T-helper 17 cell (primary cell): ENCODE results near the gene RHBG. TPM values are rescaled to one million over a fixed set of nuclear protein-coding genes. Genes with fewer than 3 reads are reported as not detected.
"Not testable (repeated sequence)": the region's sequence is repeated elsewhere in the genome, so short reads cannot be mapped to it uniquely, and the experiment has no call there.

Experiments used
- ATAC-seq: fragments of 150-1000 bp; cut with Tn5 transposase; 2 replicates; pipeline ENCODE4 v1.10.0; 2021; ENCODE audit warnings: mild to moderate bottlenecking, moderate library complexity
- DNase-seq, 3 donors: peaks; one replicate each; pipeline versions ENCODE4 v3.0.0 to v3.0.0-alpha.2; 2020 to 2021
- H3K9me3 ChIP-seq: one replicate; pipeline ENCODE4 v1.7.0; 2013; ENCODE audit warnings: low read length, mild to moderate bottlenecking; ENCODE audit not compliant: control insufficient read depth, poor library complexity, severe bottlenecking
- H3K27ac Mint-ChIP-seq: one replicate; pipeline ENCODE4 v1.8.0; 2022; ENCODE audit warnings: mild to moderate bottlenecking, moderate library complexity, mixed read lengths
- H3K27me3 Mint-ChIP-seq: one replicate; pipeline ENCODE4 v1.8.0; 2022; ENCODE audit warnings: mixed read lengths
- H3K36me3 Mint-ChIP-seq: one replicate; pipeline ENCODE4 v1.8.0; 2022; ENCODE audit warnings: low read depth, mixed read lengths
- H3K4me1 Mint-ChIP-seq: one replicate; pipeline ENCODE4 v1.8.0; 2022; ENCODE audit warnings: mild to moderate bottlenecking, mixed read lengths
- H3K4me3 Mint-ChIP-seq: one replicate; pipeline ENCODE4 v1.8.0; 2022; ENCODE audit warnings: mild to moderate bottlenecking, moderate library complexity, mixed read lengths
- total RNA-seq, 4 donors: library from RNA in 2 of 4; stranded (reverse) in 2 of 4; gene quantifications; one replicate each; pipeline ENCODE4 v1.2.3 and lab custom pipeline; 2022 to 2026

The RHBG gene, protein sequence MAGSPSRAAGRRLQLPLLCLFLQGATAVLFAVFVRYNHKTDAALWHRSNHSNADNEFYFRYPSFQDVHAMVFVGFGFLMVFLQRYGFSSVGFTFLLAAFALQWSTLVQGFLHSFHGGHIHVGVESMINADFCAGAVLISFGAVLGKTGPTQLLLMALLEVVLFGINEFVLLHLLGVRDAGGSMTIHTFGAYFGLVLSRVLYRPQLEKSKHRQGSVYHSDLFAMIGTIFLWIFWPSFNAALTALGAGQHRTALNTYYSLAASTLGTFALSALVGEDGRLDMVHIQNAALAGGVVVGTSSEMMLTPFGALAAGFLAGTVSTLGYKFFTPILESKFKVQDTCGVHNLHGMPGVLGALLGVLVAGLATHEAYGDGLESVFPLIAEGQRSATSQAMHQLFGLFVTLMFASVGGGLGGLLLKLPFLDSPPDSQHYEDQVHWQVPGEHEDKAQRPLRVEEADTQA
- total RNA-seq (not detected), total RNA-seq (lab: John Stamatoyannopoulos, UW) (0 reads per million in 2 donors)

DNA sequence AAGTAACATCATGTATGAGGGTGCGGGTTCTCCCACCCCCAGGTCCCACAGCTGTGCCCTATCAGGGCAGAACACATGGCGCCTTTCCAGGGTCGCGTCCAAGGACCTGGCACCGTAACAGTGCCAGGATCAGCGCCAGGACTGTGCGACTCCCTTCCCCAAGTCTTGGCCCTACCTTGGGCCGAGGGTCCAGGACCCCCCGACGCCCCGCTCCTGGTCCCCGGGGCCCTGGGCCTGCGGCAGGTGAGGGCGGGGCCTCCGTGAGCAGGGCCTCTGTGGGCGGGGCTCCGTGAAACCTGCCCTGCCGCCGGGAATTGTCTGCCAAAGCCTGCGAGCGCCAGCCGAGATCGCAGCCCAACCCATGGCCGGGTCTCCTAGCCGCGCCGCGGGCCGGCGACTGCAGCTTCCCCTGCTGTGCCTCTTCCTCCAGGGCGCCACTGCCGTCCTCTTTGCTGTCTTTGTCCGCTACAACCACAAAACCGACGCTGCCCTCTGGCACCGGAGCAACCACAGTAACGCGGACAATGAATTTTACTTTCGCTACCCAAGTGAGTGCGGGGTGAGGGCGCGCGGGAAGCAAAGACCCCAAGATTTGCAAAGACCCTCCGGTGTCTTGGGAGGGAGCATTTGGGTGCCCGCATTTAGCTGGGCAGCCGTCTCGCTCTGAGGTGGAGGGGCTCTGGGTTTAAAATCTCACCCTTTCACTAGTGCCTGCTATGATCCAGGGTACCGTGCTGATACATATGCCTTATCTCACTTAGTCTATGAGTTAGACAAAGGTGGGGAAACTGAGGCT lies at the start of gene RHBG:
RHBG (plus strand) TSS at position 323 of the 796 bp plus-strand sequence; CDS start at position 362, 39 bp downstream.
- Mint-ChIP-seq H3K36me3 (peaks cover 3% of the 10 kb centered on the region), H3K27me3 (peaks cover 60% of the 10 kb centered on the region), H3K4me3 (peak within 1 kb of the TSS; percentile 81), H3K27ac (peak within 1 kb of the TSS; percentile 39), H3K4me1 (no peaks in the 10 kb centered on the region)
- no peaks in the 10 kb centered on the region for H3K9me3 ChIP-seq
- ATAC-seq (peak; percentile 51), DNase-seq (no peak)

DNA sequence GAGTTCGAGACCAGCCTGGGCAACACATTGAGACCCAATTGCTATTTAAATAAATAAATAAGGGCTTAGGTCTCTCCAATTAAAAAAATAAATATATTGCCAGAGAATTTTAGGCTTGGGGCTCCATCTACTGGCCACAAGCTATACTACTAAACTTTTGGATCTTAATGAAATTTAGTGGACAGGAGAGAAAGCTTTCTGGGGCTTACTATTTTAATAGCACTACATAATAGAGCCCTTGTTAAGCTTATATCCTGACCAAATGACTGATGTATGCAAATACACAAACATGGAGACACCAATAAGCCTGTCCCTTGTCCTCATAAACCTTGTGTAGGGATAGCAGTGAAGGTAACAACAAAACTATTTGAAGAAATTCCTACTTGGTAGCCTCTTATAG lies 49.3 kb upstream of the RHBG start:
- DNase-seq = peak in 1 of 3 donors; percentile 15
- H3K27me3 Mint-ChIP-seq = no peaks in the 10 kb centered on the region

DNA sequence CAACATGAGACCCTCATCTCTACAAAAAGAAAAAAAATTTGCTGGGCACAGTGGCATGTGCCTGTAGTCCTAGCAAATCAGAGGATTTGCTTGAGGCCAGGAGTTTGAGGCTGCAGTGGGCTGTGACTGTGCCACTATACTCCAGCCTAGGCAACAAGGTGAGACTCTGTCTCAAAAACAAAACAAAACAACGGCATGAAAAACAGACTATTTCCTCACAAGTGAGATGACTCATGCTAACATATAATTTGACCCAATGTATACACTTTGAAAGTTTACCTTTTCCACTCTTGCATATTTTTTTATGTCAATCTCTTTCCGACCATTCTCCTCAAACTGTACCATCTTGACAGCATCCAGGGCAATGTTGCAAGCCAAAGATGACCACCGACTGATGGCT lies 48.5 kb upstream of the RHBG start:
- no peak for ATAC-seq
- Mint-ChIP-seq H3K36me3 (no peaks in the 10 kb centered on the region), H3K4me3 (no peak overlapping the region), H3K27ac (no peak overlapping the region), H3K4me1 (peaks cover 2% of the 10 kb centered on the region), H3K27me3 (no peaks in the 10 kb centered on the region)
- DNase-seq = no peak
- H3K9me3 ChIP-seq = no peaks in the 10 kb centered on the region

More for the DNA sequence above, 49.3 kb upstream of the RHBG start:
- H3K9me3 ChIP-seq = no peaks in the 10 kb centered on the region
- H3K4me1 Mint-ChIP-seq = peaks cover 2% of the 10 kb centered on the region
- H3K27ac Mint-ChIP-seq = no peak overlapping the region
- ATAC-seq = no peak
- H3K4me3 Mint-ChIP-seq = no peak overlapping the region
- H3K36me3 Mint-ChIP-seq = peaks cover 3% of the 10 kb centered on the region

DNA sequence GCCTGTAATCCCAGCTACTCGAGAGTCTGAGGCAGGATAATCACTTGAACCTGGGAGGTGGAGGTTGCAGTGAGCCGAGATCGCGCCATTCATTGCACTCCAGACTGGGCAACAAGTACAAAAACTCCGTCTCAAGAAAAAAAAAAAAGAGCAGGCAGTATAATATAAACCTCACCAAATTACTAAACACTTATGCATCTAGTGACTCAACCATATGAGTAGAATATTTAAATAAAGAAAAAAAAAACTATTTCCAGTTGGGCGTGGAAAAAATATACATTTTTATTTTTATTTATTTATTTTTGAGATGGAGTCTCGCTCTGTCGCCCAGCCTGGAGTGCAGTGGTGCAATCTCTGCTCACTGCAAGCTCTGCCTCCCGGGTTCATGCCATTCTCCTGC lies 45.8 kb upstream of the RHBG start:
- not testable (repeated sequence) for ATAC-seq, H3K9me3 ChIP-seq, H3K36me3 Mint-ChIP-seq, H3K4me1 Mint-ChIP-seq, DNase-seq, H3K4me3 Mint-ChIP-seq, H3K27me3 Mint-ChIP-seq, H3K27ac Mint-ChIP-seq

DNA sequence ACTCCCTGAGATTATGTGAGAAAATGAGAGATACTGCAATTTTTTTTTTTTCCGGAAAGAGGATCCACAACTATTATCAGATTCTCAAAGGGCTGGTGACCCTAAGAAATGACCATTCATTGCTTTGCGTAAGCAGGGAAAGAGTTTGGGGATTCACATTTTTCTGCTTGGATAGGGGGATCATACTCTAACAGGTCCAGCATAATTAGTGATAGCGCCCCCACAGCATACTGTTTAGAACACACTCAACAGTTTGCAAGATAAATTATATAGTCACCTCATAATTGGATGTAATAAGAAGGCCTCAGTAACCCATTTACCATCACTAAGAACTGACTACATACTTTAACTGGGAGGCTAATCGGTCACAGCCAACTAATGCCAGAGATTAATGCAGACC lies 32.8 kb upstream of the RHBG start:
- ATAC-seq = no peak
- no peak for DNase-seq
- Mint-ChIP-seq H3K27ac (peak overlapping the region; percentile 96), H3K36me3 (no peaks in the 10 kb centered on the region), H3K4me3 (peak overlapping the region; percentile 97), H3K4me1 (peaks cover 22% of the 10 kb centered on the region), H3K27me3 (no peaks in the 10 kb centered on the region)
- no peaks in the 10 kb centered on the region for H3K9me3 ChIP-seq

DNA sequence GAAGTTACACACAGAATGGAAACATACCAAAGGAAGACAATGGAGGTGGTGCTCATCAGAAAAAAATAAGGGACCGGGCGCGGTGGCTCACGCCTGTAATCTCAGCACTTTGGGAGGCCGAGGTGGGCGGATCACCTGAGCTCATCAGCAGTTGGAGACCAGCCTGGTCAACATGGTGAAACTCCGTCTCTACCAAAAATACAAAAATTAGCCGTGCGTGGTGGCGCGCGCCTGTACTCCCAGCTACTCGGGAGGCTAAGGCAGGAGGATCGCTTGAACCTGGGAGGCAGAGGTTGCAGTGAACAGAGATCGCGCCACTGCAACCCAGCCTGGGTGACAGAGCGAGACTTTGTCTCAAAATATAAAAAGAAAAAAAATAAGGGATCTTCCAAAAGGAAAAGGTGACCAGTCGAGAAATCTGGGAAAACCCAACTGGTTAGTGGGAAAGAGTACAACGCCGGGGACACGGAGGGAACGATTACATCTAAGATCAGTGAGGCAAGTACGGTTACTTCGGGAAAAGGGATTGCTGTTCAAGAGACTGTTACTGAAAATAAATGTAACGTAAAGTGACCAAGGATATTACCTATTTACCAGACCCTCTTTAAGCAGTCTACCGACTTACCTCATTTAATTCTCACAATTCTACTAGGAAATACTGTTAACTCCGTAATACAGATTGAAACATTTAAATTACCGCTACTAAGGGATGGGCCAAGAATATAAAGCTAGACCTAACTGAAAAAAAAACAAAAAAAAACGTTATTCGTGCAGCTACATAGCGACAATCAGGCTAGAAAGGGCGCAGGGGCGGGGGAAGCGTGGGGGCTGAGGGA lies 31.7 kb upstream of the RHBG start:
- no peak for DNase-seq
- H3K9me3 ChIP-seq = no peaks in the 10 kb centered on the region
- H3K36me3 Mint-ChIP-seq = no peaks in the 10 kb centered on the region
- no peaks in the 10 kb centered on the region for H3K27me3 Mint-ChIP-seq
- no peak for ATAC-seq
- H3K4me1 Mint-ChIP-seq = peaks cover 22% of the 10 kb centered on the region
- H3K27ac Mint-ChIP-seq = peak overlapping the region; percentile 96
- H3K4me3 Mint-ChIP-seq = peak overlapping the region; percentile 97

DNA sequence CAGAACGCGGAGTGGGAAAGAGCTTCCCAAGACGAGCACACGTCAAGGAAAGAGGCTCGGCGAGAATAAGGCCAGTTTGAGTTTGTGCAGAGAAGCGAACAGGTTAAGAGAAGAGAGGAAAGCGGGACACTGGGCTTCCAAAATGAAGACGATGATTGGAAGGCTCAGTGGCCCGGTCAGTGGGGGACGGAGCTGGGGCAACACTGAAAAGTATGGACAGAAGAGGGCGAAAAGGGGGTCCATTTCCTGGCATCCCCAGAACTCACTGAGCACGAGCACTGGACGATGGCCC lies 31.2 kb upstream of the RHBG start:
- peak overlapping the region; percentile 96 for H3K27ac Mint-ChIP-seq
- peak overlapping the region; percentile 97 for H3K4me3 Mint-ChIP-seq
- peaks cover 1% of the 10 kb centered on the region for H3K27me3 Mint-ChIP-seq
- H3K4me1 Mint-ChIP-seq = peaks cover 22% of the 10 kb centered on the region
- DNase-seq (no peak), ATAC-seq (no peak)
- H3K9me3 ChIP-seq = no peaks in the 10 kb centered on the region
- H3K36me3 Mint-ChIP-seq = peaks cover 2% of the 10 kb centered on the region

DNA sequence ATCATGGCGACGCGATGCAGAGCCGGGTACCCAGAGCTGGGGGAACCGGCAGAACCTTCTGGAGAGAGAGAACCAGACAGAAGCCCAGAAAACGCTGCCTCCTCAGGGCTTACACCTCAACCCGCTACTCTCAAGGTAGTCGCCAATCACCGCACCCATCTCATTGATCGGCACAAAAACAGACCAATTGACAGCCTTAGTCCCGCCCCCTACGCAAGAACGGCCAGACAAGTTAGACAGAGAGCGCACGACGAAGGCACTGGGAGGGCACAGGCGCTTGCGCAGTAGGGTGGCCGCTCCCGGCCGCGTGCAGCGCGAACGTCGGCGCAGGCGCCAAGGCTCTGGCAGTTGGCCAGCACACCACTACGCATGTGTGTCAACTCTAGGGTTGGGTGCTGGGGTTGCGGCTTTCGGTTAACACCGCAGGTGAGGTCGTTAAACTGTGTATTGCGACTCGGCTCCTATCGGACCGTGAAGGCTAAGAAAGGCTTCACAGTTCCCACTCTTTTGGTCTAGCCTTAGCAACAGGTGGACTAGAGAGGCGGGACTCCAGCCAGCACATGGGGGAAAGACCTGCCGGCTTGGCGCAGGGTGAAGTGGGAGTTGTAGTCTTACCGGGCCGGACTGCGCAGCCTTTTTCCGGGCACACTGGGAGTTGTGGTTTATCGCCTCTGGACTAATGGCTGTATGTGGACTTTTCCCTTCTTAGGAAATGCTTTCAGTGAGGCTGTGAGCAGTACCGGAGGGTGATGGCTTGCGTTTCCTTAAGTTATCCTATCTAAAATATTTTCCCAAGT lies 30.6 kb upstream of the RHBG start, which contains the start of the genes CCT3 and TSACC:
CCT3 (minus strand) TSS at position 113 of the 797 bp plus-strand sequence; CDS start at position 5, 108 bp downstream.
TSACC (plus strand) TSS at position 347 of the 797 bp plus-strand sequence. CDS start 1,232 bp downstream, outside the sequence.
- Mint-ChIP-seq H3K36me3 (peaks cover 2% of the 10 kb centered on the region), H3K4me3 (peak within 1 kb of the TSS; percentile 97), H3K27me3 (peaks cover 7% of the 10 kb centered on the region), H3K4me1 (peaks cover 22% of the 10 kb centered on the region), H3K27ac (peak within 1 kb of the TSS; percentile 96)
- ATAC-seq = peak; percentile 96
- H3K9me3 ChIP-seq = no peaks in the 10 kb centered on the region
- peak; percentile 98 to 99 (median 98) for DNase-seq

DNA sequence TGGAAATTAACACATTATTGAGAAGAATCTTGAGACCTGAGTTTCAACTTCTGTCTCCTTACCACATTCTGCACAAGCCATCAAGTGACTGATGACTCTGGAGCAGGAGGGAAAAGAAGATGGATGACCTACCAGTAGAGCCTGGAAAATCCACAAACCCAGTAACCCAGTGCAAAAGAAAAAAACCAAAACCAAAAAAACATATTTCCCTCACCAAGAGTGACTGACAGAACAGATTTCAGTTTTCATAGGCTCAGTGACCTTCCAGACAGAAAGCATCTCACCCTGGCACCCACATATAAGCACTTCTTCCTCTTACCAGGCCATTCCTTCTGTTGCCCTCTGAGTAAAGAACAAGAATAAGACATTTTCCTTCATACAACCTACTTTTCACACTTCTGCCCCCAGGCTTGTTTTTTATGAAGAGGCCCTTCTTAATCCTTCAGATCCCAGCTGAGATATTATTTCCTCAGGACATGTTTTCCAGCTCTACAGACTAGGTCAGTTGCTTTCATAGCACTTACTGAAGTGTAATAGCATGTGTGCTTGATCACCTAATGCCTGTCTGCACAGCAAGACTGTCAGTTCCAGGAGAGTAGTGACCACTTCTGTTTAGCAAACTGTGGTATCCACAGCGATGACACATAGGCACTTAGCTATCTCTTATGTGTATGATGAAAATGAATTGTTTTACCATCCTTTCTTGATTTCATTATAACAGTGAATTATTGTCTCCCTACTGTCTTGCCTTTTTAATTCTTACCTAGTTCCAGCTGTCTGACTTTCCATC lies 26.6 kb upstream of the RHBG start:
- no peaks in the 10 kb centered on the region for H3K9me3 ChIP-seq
- peaks cover 30% of the 10 kb centered on the region for H3K27me3 Mint-ChIP-seq
- ATAC-seq = no peak
- no peak for DNase-seq
- H3K4me3 Mint-ChIP-seq = no peak overlapping the region
- no peak overlapping the region for H3K27ac Mint-ChIP-seq
- peaks cover 2% of the 10 kb centered on the region for H3K36me3 Mint-ChIP-seq
- H3K4me1 Mint-ChIP-seq = peaks cover 4% of the 10 kb centered on the region

DNA sequence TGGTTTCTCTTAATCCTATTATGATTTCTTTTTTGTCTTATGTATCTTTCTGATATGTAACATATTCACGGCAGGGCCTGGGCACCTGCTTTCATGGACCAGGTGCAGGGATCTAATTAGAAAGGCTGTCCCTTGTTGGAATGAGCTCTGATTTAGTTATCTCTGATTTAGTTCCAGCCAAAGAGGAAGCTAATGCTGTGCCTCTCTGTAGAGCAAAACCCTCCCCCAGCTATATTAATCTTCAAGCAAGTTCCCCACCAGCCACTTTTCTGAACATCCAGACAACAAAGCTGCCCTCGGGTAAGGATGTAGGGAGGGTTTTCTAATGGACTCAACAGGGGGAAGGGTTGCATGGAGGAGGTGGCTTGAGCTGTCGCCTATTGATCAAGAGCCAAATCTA lies 24.6 kb upstream of the RHBG start:
- no peaks in the 10 kb centered on the region for H3K9me3 ChIP-seq
- Mint-ChIP-seq H3K4me1 (no peaks in the 10 kb centered on the region), H3K36me3 (peaks cover 2% of the 10 kb centered on the region), H3K27ac (no peak overlapping the region), H3K4me3 (no peak overlapping the region), H3K27me3 (peaks cover 32% of the 10 kb centered on the region)
- DNase-seq (no peak), ATAC-seq (no peak)

DNA sequence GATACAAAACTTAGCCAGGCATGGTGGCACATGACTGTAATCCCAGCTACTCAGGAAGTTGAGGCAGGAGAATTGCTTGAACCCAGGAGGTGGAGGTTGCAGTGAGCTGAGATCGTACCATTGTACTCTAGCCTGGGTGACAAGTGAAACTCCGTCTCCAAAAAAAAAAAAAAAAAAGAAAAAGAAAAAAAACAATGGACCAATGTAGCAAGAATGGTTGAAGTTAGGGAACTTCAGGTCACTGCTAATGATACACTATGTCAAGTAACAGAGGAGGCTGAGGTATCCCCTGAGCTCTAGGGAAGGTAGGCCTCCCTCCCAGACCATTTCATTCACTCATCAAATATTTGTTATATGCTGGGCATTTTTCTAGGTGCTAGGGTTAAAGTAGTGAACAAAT lies 23.0 kb upstream of the RHBG start:
- H3K4me1 Mint-ChIP-seq, H3K36me3 Mint-ChIP-seq, H3K27ac Mint-ChIP-seq, DNase-seq, H3K9me3 ChIP-seq, ATAC-seq, H3K4me3 Mint-ChIP-seq: not testable (repeated sequence)
- peaks cover 32% of the 10 kb centered on the region for H3K27me3 Mint-ChIP-seq
